Type B pancreatic cell (in vitro differentiated cells): Measurements from ENCODE around the gene ELOA. TPM values are rescaled to one million over a fixed set of nuclear protein-coding genes. Genes with fewer than 3 reads are reported as not detected.

Source experiments
- DNase-seq: peaks from one replicate; pipeline ENCODE4 v3.0.0; 2021; ENCODE audit warnings: mixed read lengths; ENCODE audit not compliant: unreplicated experiment; ENCODE audit errors: extremely low spot score
- H3K27ac Mint-ChIP-seq: 2 replicates; pipeline ENCODE4 v1.8.0; 2021; ENCODE audit warnings: mild to moderate bottlenecking, mixed read lengths
- H3K27me3 Mint-ChIP-seq: 2 replicates; pipeline ENCODE4 v1.8.0; 2021; ENCODE audit warnings: mixed read lengths
- H3K36me3 Mint-ChIP-seq: 2 replicates; pipeline ENCODE4 v1.8.0; 2021; ENCODE audit warnings: mixed read lengths
- H3K4me1 Mint-ChIP-seq: one replicate; pipeline ENCODE4 v1.8.0; 2021; ENCODE audit warnings: mixed read lengths; ENCODE audit not compliant: unreplicated experiment
- H3K4me3 Mint-ChIP-seq: 2 replicates; pipeline ENCODE4 v1.8.0; 2021; ENCODE audit warnings: mild to moderate bottlenecking, mixed read lengths
- H3K9me3 Mint-ChIP-seq: 2 replicates; pipeline ENCODE4 v1.8.0; 2021; ENCODE audit warnings: mixed read lengths
- total RNA-seq: library from RNA; stranded (reverse); gene quantifications from 2 replicates; pipeline ENCODE4 v1.2.1, GENCODE V29; 2021; ENCODE audit warnings: low replicate concordance
- TF ChIP-seq, protein P1 (sequence below): fragments of 200-600 bp; sonication (generic); conservative IDR thresholded peaks from 2 replicates; pipeline ENCODE4 v1.5.0; 2021; ENCODE audit warnings: antibody characterized with exemption, mild to moderate bottlenecking

The ELOA gene
- total RNA-seq, 1 donor from 2014 or later: 44.3 TPM

DNA sequence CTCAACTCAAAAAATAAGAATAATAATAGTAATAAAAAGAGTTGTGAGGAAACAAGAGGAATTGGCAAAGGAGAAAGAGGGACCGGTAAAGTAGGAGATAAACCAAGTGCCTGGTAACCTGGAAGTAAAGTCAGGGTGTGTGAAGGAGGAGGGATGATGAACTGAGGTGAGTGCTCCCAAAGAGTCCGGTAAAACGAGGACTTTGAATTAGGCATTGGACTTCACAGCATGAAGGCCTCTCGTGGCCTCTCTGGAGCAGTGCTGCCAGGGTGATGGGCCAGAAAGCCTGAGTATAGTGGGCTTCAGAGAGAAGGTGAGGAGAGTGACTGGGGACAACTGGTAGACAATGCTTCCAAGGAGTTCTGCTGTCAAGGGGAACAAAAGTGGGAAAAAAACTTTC lies 34.0 kb upstream of the ELOA start:
- TF ChIP-seq, protein P1, sequence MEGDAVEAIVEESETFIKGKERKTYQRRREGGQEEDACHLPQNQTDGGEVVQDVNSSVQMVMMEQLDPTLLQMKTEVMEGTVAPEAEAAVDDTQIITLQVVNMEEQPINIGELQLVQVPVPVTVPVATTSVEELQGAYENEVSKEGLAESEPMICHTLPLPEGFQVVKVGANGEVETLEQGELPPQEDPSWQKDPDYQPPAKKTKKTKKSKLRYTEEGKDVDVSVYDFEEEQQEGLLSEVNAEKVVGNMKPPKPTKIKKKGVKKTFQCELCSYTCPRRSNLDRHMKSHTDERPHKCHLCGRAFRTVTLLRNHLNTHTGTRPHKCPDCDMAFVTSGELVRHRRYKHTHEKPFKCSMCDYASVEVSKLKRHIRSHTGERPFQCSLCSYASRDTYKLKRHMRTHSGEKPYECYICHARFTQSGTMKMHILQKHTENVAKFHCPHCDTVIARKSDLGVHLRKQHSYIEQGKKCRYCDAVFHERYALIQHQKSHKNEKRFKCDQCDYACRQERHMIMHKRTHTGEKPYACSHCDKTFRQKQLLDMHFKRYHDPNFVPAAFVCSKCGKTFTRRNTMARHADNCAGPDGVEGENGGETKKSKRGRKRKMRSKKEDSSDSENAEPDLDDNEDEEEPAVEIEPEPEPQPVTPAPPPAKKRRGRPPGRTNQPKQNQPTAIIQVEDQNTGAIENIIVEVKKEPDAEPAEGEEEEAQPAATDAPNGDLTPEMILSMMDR: no peak
- H3K4me3 Mint-ChIP-seq: no peak overlapping the region
- no peaks in the 10 kb centered on the region for H3K9me3 Mint-ChIP-seq
- H3K36me3 Mint-ChIP-seq: peaks cover 13% of the 10 kb centered on the region
- no peak for DNase-seq
- no peak overlapping the region for H3K27ac Mint-ChIP-seq
- no peaks in the 10 kb centered on the region for H3K27me3 Mint-ChIP-seq
- H3K4me1 Mint-ChIP-seq: no peaks in the 10 kb centered on the region

DNA sequence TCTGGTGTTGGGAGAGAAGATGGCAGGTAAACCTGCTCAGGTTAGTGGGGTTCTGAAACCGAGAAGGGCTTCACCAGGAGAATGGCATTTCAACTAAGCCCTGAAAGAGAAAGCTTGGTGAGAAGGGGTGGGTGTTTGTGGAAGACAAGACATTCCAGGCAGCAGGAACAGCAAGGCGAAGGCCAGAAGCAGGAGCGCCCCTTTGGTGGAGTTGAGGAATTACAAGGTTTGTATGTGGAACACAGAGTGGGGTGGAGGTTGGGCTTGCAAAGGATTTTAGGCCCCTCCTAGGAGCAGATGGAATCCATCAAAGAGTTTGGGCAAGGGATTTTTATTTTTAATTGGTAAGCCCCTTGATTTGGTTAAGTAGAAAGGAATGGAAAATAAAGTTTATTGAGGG lies 24.8 kb upstream of the ELOA start:
- Mint-ChIP-seq H3K4me1 (no peaks in the 10 kb centered on the region), H3K4me3 (no peak overlapping the region), H3K27me3 (no peaks in the 10 kb centered on the region), H3K36me3 (peaks cover 3% of the 10 kb centered on the region), H3K27ac (peak overlapping the region; percentile 20), H3K9me3 (no peaks in the 10 kb centered on the region)
- DNase-seq: no peak
- TF ChIP-seq, protein P1: peak; percentile 72

DNA sequence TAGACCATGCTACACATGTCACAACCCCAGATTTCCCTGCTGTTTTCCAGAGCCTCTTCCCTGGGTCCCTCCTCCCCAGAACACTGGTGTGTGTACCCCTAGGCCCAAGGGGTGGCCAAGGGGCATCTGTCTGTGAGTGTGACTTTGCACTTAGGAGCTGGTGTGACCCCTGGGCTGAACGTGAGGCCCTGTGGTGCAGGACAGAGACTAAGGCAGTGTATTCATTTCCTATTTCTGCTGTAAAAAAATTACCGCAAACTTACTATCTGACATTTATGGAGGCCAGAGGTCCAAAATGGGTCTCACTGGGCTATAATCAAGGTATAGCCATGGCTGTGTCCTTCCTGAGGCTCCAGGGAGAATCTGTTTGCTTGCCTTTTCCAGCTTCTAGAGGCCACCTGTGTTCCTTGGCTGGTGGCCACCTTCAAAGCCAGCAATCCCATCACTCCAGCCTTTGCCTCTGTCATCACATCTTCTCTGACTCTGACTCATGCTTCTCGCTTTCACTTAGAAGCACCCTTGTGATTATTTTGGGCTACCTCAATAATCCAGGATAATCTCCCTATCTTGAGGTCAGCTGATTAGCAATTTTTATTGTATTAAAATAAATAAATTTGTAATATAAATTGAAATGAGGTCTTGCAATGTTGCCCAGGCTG lies 24.0 kb upstream of the ELOA start:
- H3K27ac Mint-ChIP-seq: no peak overlapping the region
- no peaks in the 10 kb centered on the region for H3K27me3 Mint-ChIP-seq
- TF ChIP-seq, protein P1: no peak
- DNase-seq: no peak
- no peaks in the 10 kb centered on the region for H3K9me3 Mint-ChIP-seq
- no peaks in the 10 kb centered on the region for H3K4me1 Mint-ChIP-seq
- peaks cover 3% of the 10 kb centered on the region for H3K36me3 Mint-ChIP-seq
- no peak overlapping the region for H3K4me3 Mint-ChIP-seq

DNA sequence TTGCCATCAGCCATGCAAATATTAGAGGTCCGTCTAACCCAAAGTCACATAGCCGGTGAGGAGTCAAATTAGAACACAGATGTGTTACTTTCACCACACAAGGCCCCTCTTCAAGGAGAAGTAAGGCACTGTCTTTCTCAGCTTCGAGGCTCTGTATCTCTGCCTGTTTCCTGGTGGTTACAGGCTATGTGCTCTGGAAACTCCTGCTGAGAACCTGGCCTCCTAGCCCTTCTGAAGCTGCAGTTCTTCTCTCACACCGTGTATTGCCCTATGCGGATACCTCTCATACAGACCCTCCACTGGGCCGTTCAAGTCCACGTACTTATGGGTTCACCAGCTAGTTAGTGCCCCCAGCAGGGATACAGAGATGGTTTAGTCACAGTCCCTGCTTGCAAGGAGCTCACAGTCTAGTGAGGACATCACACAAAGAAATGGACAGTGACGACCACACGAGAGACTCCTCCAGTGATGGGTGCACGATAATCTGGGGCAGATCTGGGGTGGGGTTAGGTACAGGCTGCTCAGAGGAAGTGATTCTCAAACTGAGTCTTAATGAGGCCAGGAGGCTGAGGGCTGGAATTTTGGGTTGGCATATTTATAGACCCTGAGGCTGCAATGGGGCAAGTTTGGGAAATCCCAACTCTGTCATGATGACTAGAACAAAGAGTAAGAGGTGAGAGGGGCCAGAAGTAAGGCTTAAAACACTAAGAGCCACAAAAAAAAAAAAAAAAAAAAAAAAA lies 22.8 kb upstream of the ELOA start:
- Mint-ChIP-seq H3K9me3 (no peaks in the 10 kb centered on the region), H3K36me3 (peaks cover 3% of the 10 kb centered on the region), H3K27ac (no peak overlapping the region), H3K4me1 (no peaks in the 10 kb centered on the region), H3K4me3 (no peak overlapping the region), H3K27me3 (no peaks in the 10 kb centered on the region)
- DNase-seq: no peak
- TF ChIP-seq, protein P1: no peak

DNA sequence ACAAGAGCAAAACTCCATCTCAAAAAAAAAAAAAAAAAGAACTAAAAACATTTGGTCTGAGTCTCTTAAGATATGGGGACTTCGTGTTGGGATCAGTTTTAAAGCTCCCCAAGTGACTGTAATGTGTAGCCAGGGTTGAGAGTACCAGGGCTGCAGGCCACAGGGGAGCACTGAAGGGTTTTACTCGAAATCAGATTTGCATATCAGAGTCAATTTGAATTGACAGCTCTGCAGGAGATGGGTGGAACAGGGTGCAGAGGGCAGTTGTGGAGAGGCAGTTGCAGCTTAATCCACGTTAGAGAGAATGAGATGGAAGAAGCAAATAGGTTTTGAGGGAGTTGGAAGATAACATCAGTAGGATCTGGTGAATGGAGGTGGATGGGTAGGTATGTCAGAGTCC lies 20.6 kb upstream of the ELOA start:
- Mint-ChIP-seq H3K36me3 (peaks cover 3% of the 10 kb centered on the region), H3K4me1 (peaks cover 6% of the 10 kb centered on the region), H3K4me3 (no peak overlapping the region), H3K27me3 (no peaks in the 10 kb centered on the region), H3K9me3 (no peaks in the 10 kb centered on the region), H3K27ac (no peak overlapping the region)
- TF ChIP-seq, protein P1: no peak
- no peak for DNase-seq
